H9 (cell line): ENCODE measurements around the gene NACC1. TPM values are rescaled to one million over a fixed set of nuclear protein-coding genes. Genes with fewer than 3 reads are reported as not detected.

Experiments used
- DNase-seq: peaks from one replicate; pipeline ENCODE4 v3.0.0-alpha.2; 2017
- H2AFZ ChIP-seq: one replicate; pipeline ENCODE4 v1.6.1; 2013; ENCODE audit warnings: mild to moderate bottlenecking, low read length, control low read depth, moderate library complexity
- H2AK5ac ChIP-seq: 2 replicates; pipeline ENCODE4 v1.6.1; 2013; ENCODE audit warnings: low read length, control low read depth, mixed read lengths; ENCODE audit not compliant: insufficient read length
- H2BK120ac ChIP-seq: one replicate; pipeline ENCODE4 v1.6.1; 2013; ENCODE audit warnings: low read depth, mild to moderate bottlenecking, low read length, control low read depth, inconsistent platforms; ENCODE audit not compliant: poor library complexity, severe bottlenecking
- H2BK12ac ChIP-seq: 2 replicates; pipeline ENCODE4 v1.6.1; 2013; ENCODE audit warnings: low read length, control low read depth, mixed read lengths, low read depth; ENCODE audit not compliant: insufficient read length
- H2BK15ac ChIP-seq: 2 replicates; pipeline ENCODE4 v1.6.1; 2013; ENCODE audit warnings: low read depth, low read length, control low read depth
- H2BK20ac ChIP-seq: one replicate; pipeline ENCODE4 v1.6.1; 2013; ENCODE audit warnings: low read depth, mild to moderate bottlenecking, low read length, control low read depth, inconsistent platforms; ENCODE audit not compliant: poor library complexity, severe bottlenecking
- H2BK5ac ChIP-seq: 2 replicates; pipeline ENCODE4 v1.6.1; 2013; ENCODE audit warnings: low read length, control low read depth, mixed read lengths; ENCODE audit not compliant: insufficient read length
- H3K14ac ChIP-seq: 2 replicates; pipeline ENCODE4 v1.6.1; 2013; ENCODE audit warnings: low read length, control low read depth; ENCODE audit not compliant: insufficient read depth
- H3K18ac ChIP-seq: 2 replicates; pipeline ENCODE4 v1.6.1; 2013; ENCODE audit warnings: low read depth, mild to moderate bottlenecking, mixed read lengths, low read length, control low read depth; ENCODE audit not compliant: insufficient read length
- H3K23ac ChIP-seq: 2 replicates; pipeline ENCODE4 v1.6.1; 2013; ENCODE audit warnings: low read length, control low read depth, mixed read lengths, low read depth; ENCODE audit not compliant: insufficient read length
- H3K23me2 ChIP-seq: 2 replicates; pipeline ENCODE4 v1.6.1; 2013; ENCODE audit warnings: low read depth, mild to moderate bottlenecking, mixed read lengths, low read length, control low read depth; ENCODE audit not compliant: insufficient read length, poor library complexity, severe bottlenecking
- H3K27ac ChIP-seq: 2 replicates; pipeline ENCODE4 v1.5.1; 2013; ENCODE audit warnings: low read length, control low read depth, mixed read lengths, low read depth; ENCODE audit not compliant: insufficient read length
- H3K27me3 ChIP-seq: 2 replicates; pipeline ENCODE4 v1.6.1; 2013; ENCODE audit warnings: low read length, control low read depth, inconsistent platforms; ENCODE audit not compliant: insufficient read depth
- H3K4ac ChIP-seq: 2 replicates; pipeline ENCODE4 v1.6.1; 2013; ENCODE audit warnings: low read depth, mild to moderate bottlenecking, control low read depth, inconsistent platforms, low read length, moderate library complexity
- H3K4me1 ChIP-seq: 2 replicates; pipeline ENCODE4 v1.6.1; 2013; ENCODE audit warnings: low read length, control low read depth, inconsistent platforms; ENCODE audit not compliant: insufficient read depth
- H3K4me2 ChIP-seq: 2 replicates; pipeline ENCODE4 v1.6.1; 2013; ENCODE audit warnings: low read length, control low read depth, mixed read lengths; ENCODE audit not compliant: insufficient read length, insufficient read depth
- H3K56ac ChIP-seq: 2 replicates; pipeline ENCODE4 v1.6.1; 2013; ENCODE audit warnings: low read depth, mild to moderate bottlenecking, mixed read lengths, low read length, control low read depth; ENCODE audit not compliant: insufficient read length
- H3K79me1 ChIP-seq: 2 replicates; pipeline ENCODE4 v1.6.1; 2013; ENCODE audit warnings: low read depth, mild to moderate bottlenecking, moderate library complexity, low read length, control low read depth, inconsistent platforms; ENCODE audit not compliant: insufficient read depth, poor library complexity, severe bottlenecking
- H3K79me2 ChIP-seq: 2 replicates; pipeline ENCODE4 v1.6.1; 2013; ENCODE audit warnings: low read length, control low read depth, inconsistent platforms; ENCODE audit not compliant: insufficient read depth
- H3K9ac ChIP-seq: 2 replicates; pipeline ENCODE4 v1.6.1; 2013; ENCODE audit warnings: low read length, control low read depth, mixed read lengths; ENCODE audit not compliant: insufficient read length; ENCODE audit errors: extremely low read depth
- H3K9me3 ChIP-seq: one replicate; pipeline ENCODE4 v1.6.1; 2013; ENCODE audit warnings: low read depth, low read length, inconsistent platforms; ENCODE audit not compliant: control insufficient read depth
- H3T11ph ChIP-seq: one replicate; pipeline ENCODE4 v1.6.1; 2013; ENCODE audit warnings: mild to moderate bottlenecking, low read length, control low read depth, inconsistent platforms
- H4K20me1 ChIP-seq: one replicate; pipeline ENCODE4 v1.6.1; 2013; ENCODE audit not compliant: control insufficient read depth, insufficient read length, insufficient read depth
- H4K5ac ChIP-seq: 2 replicates; pipeline ENCODE4 v1.6.1; 2013; ENCODE audit warnings: low read depth, mild to moderate bottlenecking, mixed read lengths, low read length, control low read depth; ENCODE audit not compliant: insufficient read length
- H4K8ac ChIP-seq: replicated peaks from 2 replicates; pipeline ENCODE4 v1.6.1; 2013; ENCODE audit warnings: low read length, control low read depth, mixed read lengths, low read depth; ENCODE audit not compliant: insufficient read length
- H4K91ac ChIP-seq: 2 replicates; pipeline ENCODE4 v1.6.1; 2013; ENCODE audit warnings: low read depth, mild to moderate bottlenecking, moderate library complexity, mixed read lengths, low read length, control low read depth; ENCODE audit not compliant: insufficient read length
- H3K27ac Mint-ChIP-seq, 3 experiments: 2 replicates in 2 of 3; 3 replicates in 1 of 3; pipeline ENCODE4 v1.8.0; 2020 to 2021; ENCODE audit warnings: mixed read lengths in 3 of 3, mild to moderate bottlenecking in 1 of 3, moderate library complexity in 1 of 3
- H3K27me3 Mint-ChIP-seq: 2 replicates; pipeline ENCODE4 v1.8.0; 2021; ENCODE audit warnings: low read depth, mild to moderate bottlenecking, moderate library complexity, mixed read lengths
- H3K36me3 Mint-ChIP-seq, 3 experiments: 2 replicates in 2 of 3; 3 replicates in 1 of 3; pipeline ENCODE4 v1.8.0; 2020 to 2021; ENCODE audit warnings: low read depth in 3 of 3, mixed read lengths in 3 of 3; ENCODE audit not compliant: insufficient read depth in 1 of 3
- H3K4me1 Mint-ChIP-seq, 2 experiments: 2 replicates each; pipeline ENCODE4 v1.8.0; 2020; ENCODE audit warnings: mixed read lengths in 2 of 2
- H3K4me3 Mint-ChIP-seq, 2 experiments: 2 replicates in 1 of 2; 3 replicates in 1 of 2; pipeline ENCODE4 v1.8.0; 2020 to 2021; ENCODE audit warnings: mild to moderate bottlenecking in 2 of 2, mixed read lengths in 2 of 2, moderate library complexity in 1 of 2
- H3K9me3 Mint-ChIP-seq, 2 experiments: 2 replicates in 1 of 2; 3 replicates in 1 of 2; pipeline ENCODE4 v1.8.0; 2020; ENCODE audit warnings: mild to moderate bottlenecking in 2 of 2, mixed read lengths in 2 of 2, moderate library complexity in 1 of 2
- CTCF ChIP-seq: fragments of 200-600 bp; sonication (generic); conservative IDR thresholded peaks from 3 replicates; pipeline ENCODE4 v1.8.0; 2021; ENCODE audit warnings: antibody characterized with exemption, mild to moderate bottlenecking
- WGBS: extraction: QIAGEN DNeasy Blood & Tissue Kit; methylation state at CpG from one replicate; pipeline ENCODE4 v1.1.7; 2013; ENCODE audit warnings: missing lambda C conversion rate, low lambda C conversion rate, mixed read lengths; ENCODE audit not compliant: insufficient read length; ENCODE audit errors: extremely low coverage; 5-methylcytosine and 5-hydroxymethylcytosine counted together
- total RNA-seq: library from RNA; stranded (reverse); gene quantifications from 2 replicates; pipeline ENCODE4 v1.2.1, GENCODE V29; 2021

NACC1 gene
- total RNA-seq, 1 experiment from 2014 or later, result 198 TPM

DNA sequence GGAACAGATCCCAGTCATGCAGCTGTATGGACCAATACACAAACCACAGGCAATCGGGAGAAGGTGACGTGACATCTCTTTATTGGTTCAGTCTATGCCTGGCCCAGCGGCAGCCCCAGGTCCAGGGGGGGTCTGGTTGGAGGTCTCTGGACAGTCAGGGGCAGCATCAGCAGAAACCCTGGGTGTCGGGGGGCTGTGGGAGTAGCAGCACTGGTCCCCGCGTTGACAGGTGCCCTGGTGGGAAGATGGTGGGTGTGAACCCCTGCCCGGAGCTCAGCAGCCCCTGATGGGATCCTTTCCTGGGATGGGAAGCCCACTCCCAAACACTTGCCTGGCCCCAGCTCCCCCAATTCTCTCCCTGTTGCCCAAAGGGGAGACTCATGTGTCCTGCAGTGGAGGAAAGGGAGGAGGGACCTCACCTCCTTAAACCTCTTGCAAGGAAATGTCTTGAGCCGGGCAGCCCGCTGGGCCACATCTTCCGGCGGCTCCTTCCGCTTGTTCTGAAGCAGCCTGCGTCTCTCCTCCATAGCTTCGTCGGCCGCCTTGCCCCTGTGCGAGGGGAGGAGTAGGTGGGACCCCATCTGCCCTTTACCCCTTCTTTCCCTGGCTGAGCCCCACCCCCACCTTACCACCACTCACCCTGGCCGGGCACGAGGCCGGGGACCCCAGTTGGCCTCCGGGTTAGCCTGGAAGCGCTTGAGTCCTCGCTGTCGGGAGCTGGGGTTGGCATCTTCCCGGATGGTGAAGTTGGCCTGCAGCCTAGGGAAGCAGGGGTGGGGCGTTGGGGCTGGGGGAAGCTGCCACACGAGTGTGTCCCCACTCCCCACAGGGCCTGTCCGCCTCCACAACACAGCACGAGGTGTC is 13.0 kb upstream of the NACC1 start:
- H3K4me1 Mint-ChIP-seq, result peaks cover 7% of the 10 kb centered on the region in 2 experiments

More for the DNA sequence above, 13.0 kb upstream of the NACC1 start:
- no peak overlapping the region for H2BK15ac ChIP-seq
- no peak overlapping the region for H3K27ac ChIP-seq
- Mint-ChIP-seq H3K27ac (peak overlapping the region in 1 of 3 experiments; percentile 92; a peak in 1 of 7 replicates), H3K4me3 (no peak overlapping the region), H3K9me3 (peaks cover 0 to 5% of the 10 kb centered on the region in 2 experiments; a peak in 3 of 5 replicates), H3K27me3 (peaks cover 26% of the 10 kb centered on the region), H3K36me3 (peaks cover 9 to 17% (median 16%) of the 10 kb centered on the region in 3 experiments)
- H2BK5ac ChIP-seq, result no peak overlapping the region
- no peak overlapping the region for H4K91ac ChIP-seq
- H3K56ac ChIP-seq, result no peak overlapping the region
- H3K23ac ChIP-seq, result no peak overlapping the region
- no CpG with 5 or more reads among the region's 29 CpGs for WGBS
- H4K5ac ChIP-seq, result no peak overlapping the region
- peaks cover 3% of the 10 kb centered on the region for H4K20me1 ChIP-seq
- H3K4me2 ChIP-seq, result no peak overlapping the region
- no peak overlapping the region for H3T11ph ChIP-seq
- no peaks in the 10 kb centered on the region for H3K23me2 ChIP-seq
- H3K27me3 ChIP-seq, result peaks cover 5% of the 10 kb centered on the region; the same call in 1 of the 2 replicates
- peak; percentile 9; the same call in 1 of the 3 replicates for TF ChIP-seq CTCF
- H3K79me2 ChIP-seq, result no peaks in the 10 kb centered on the region
- H4K8ac ChIP-seq, result no peak overlapping the region
- no peak overlapping the region for H2BK12ac ChIP-seq
- no peak overlapping the region for H3K14ac ChIP-seq
- H3K18ac ChIP-seq, result no peak overlapping the region
- H3K4ac ChIP-seq, result no peak overlapping the region
- H2BK20ac ChIP-seq, result no peak overlapping the region
- no peak for DNase-seq
- no peak overlapping the region for H3K9ac ChIP-seq
- no peaks in the 10 kb centered on the region for H3K4me1 ChIP-seq
- no peaks in the 10 kb centered on the region for H3K79me1 ChIP-seq
- no peak overlapping the region for H2AK5ac ChIP-seq
- no peak overlapping the region for H2BK120ac ChIP-seq
- no peaks in the 10 kb centered on the region for H3K9me3 ChIP-seq
- no peak overlapping the region for H2AFZ ChIP-seq
